GM18951 (cell line): ENCODE measurements around the gene SCGB1D2.

Experiments used
- POLR2A ChIP-seq: IDR thresholded peaks from 4 replicates; pipeline ENCODE4 v1.6.1; 2011; ENCODE audit warnings: mild to moderate bottlenecking; ENCODE audit not compliant: insufficient read length, insufficient read depth; ENCODE audit errors: extremely low read depth
- in situ Hi-C: fragments of 300-500 bp; cut with MboI; formaldehyde crosslinking; loops from one replicate; pipeline ENCODE4 v1.12.0; 2022; ENCODE audit warnings: low sequenced_read_pairs, mixed read lengths, inconsistent platforms; ENCODE audit not compliant: unreplicated experiment

SCGB1D2 gene

GRCh38 chr11:62233730-62234129 lies 8.3 kb upstream of the SCGB1D2 start:
- in situ Hi-C loops = no loop called here
- TF ChIP-seq POLR2A = no peak

GRCh38 chr11:62236187-62236586 lies 5.9 kb upstream of the SCGB1D2 start:
- in situ Hi-C loops = no loop called here
- TF ChIP-seq POLR2A = no peak

- TF ChIP-seq POLR2A = no peak
- in situ Hi-C loops = no loop called here
Measured at GRCh38 chr11:62237499-62237898, 4.5 kb upstream of the SCGB1D2 start.

GRCh38 chr11:62238151-62238550 lies 3.9 kb upstream of the SCGB1D2 start:
- no peak for TF ChIP-seq POLR2A
- in situ Hi-C loops = no loop called here

GRCh38 chr11:62241095-62241494 lies 944 bp upstream of the SCGB1D2 start:
- in situ Hi-C loops = no loop called here
- no peak for TF ChIP-seq POLR2A

- no peak for TF ChIP-seq POLR2A
- in situ Hi-C loops = no loop called here
Measured at GRCh38 chr11:62245271-62245753, 3.3 kb downstream of the SCGB1D2 start.

- TF ChIP-seq POLR2A = no peak
- in situ Hi-C loops = no loop called here
Measured at GRCh38 chr11:62251698-62252097, 9.7 kb downstream of the SCGB1D2 start.

- in situ Hi-C loops = no loop called here
- no peak for TF ChIP-seq POLR2A
Measured at GRCh38 chr11:62253999-62254542, 12.0 kb downstream of the SCGB1D2 start.

GRCh38 chr11:62256281-62256680 lies 14.2 kb downstream of the SCGB1D2 start:
- no peak for TF ChIP-seq POLR2A
- in situ Hi-C loops = no loop called here

- no peak for TF ChIP-seq POLR2A
- in situ Hi-C loops = no loop called here
Measured at GRCh38 chr11:62260261-62260953, 18.4 kb downstream of the SCGB1D2 start.

- in situ Hi-C loops = no loop called here
- TF ChIP-seq POLR2A = no peak
Measured at GRCh38 chr11:62264004-62264403, 22.0 kb downstream of the SCGB1D2 start.

- no peak for TF ChIP-seq POLR2A
- in situ Hi-C loops = no loop called here
Measured at GRCh38 chr11:62266558-62266957, 24.5 kb downstream of the SCGB1D2 start.

- in situ Hi-C loops = no loop called here
- TF ChIP-seq POLR2A = no peak
Measured at GRCh38 chr11:62267050-62267449, 25.0 kb downstream of the SCGB1D2 start.

GRCh38 chr11:62267576-62267975 lies 25.5 kb downstream of the SCGB1D2 start:
- in situ Hi-C loops = no loop called here
- TF ChIP-seq POLR2A = no peak
